GM12872 (cell line): Measurements from ENCODE around the gene PRKD3.

Experiments
- CTCF ChIP-seq: IDR thresholded peaks from 3 replicates; pipeline ENCODE4 v1.5.1; 2011; ENCODE audit warnings: low read depth, mild to moderate bottlenecking, low read length, moderate library complexity; ENCODE audit not compliant: insufficient read depth

PRKD3 gene

GRCh38 chr2:37342591-37343220, 18.1 kb upstream of the PRKD3 start:
- TF ChIP-seq CTCF, result no peak

GRCh38 chr2:37340637-37341036, 16.0 kb upstream of the PRKD3 start:
- TF ChIP-seq CTCF, result no peak

- TF ChIP-seq CTCF, result no peak
Observed at GRCh38 chr2:37338933-37339332, 14.3 kb upstream of the PRKD3 start.

- TF ChIP-seq CTCF, result no peak
Observed at GRCh38 chr2:37337620-37338280, 13.1 kb upstream of the PRKD3 start.

GRCh38 chr2:37335604-37336003, 11.0 kb upstream of the PRKD3 start:
- TF ChIP-seq CTCF, result no peak

GRCh38 chr2:37333256-37333655, 8.6 kb upstream of the PRKD3 start:
- no peak for TF ChIP-seq CTCF

- no peak for TF ChIP-seq CTCF
Observed at GRCh38 chr2:37332560-37332959, 7.9 kb upstream of the PRKD3 start.
